Renal pelvis (tissue), 4 donors: ENCODE measurements around the gene BMI1. TPM values are rescaled to one million over a fixed set of nuclear protein-coding genes. Genes with fewer than 3 reads are reported as not detected.

Source experiments
- DNase-seq: peaks from one replicate; pipeline ENCODE4 v3.0.0-alpha.2; 2013
- polyA plus RNA-seq, 3 donors: library from polyadenylated mRNA; unstranded; fragments of 120-200 nt; gene quantifications; one replicate each; pipeline ENCODE4 v1.2.1, GENCODE V29; 2013; ENCODE audit not compliant: insufficient read length in 3 of 3

BMI1 gene
- polyA plus RNA-seq, 3 donors, result 87.6 to 104 (median 98.3) TPM

DNA sequence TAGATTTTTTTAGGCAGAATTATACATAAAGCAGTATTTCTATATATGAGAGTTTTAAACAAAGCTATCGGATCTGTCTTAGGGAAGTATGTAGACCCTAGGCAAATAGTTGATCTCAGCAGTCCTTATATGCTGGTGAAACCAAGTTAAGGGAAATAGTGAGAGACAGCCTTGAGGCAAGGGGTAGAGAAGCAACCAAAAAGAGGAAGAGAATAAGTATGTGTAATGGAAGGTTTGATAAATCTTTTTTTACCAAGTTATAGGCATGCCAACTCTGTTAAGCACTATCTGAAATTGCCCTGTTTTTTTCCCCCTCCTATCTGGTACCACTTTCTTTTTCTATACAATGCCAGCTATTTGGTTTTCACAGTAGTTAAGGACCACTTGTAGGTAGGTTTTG, 44.3 kb downstream of the BMI1 start:
- no peak for DNase-seq

DNA sequence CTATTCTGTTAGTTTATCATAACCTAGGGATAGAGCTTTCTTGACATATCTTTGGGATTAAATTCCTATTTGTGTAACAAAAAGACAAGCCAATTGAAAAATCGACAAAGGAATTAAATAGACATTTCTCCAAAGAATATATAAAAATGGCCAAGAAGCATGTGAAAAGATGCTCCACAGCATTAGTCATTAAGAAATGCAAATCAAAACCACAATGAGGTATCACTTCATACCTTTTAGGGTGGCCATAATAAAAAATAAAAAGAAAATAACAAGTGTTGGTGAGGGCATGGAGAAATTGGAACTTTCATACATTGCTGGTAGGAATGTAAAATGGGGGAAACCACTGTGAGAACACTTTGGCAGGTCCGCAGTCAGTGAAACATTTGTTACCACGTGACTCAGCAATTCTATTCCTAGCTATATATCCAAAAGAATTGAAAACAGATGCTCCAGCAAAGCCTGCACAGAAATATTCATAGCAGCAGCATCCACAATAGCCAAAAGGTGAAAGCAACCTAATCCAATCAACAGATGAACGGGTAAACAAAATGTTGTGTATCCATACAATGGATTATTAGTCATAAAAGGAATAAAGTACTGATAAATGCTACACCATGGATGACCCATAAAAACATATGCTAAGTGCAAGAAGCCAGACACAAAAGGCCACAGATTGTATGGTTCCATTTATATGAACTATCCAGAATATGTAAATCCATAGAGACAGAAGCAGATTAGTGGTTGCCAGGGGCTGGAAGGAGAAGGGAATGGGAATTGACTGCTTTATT, 44.9 kb downstream of the BMI1 start:
- no peak for DNase-seq

DNA sequence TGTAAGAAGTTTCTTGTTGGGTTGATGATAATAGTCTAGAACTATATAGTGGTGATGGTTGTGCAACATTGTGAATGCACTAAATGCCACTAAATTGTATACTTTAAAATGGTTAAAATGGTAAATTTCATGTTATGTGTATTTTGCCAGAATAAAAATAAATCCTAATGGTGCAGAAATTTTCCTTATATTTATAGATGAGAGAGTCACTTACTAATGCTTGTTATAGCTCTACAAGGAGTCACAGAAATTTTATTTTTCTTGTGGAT, 45.5 kb downstream of the BMI1 start:
- no peak for DNase-seq

DNA sequence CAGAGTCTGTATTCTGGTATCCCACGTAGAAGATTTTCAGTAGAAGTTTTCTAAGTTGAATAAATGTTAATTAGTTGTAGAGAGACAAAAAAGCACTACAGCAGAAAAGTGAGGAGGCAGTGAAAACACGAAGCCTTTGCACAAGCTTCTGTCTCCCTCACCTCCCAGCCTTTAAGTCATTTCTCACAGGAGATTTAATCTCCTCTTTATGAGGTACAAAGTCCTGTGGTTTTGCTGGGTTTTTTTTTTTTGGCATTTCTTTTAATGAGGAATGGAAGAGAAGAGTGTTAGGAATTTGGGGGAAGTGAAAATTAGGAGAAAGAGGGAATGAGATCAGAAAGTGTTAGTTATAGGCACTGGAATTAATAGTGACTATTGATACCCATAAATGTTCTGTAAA, 45.9 kb downstream of the BMI1 start:
- DNase-seq, result no peak

DNA sequence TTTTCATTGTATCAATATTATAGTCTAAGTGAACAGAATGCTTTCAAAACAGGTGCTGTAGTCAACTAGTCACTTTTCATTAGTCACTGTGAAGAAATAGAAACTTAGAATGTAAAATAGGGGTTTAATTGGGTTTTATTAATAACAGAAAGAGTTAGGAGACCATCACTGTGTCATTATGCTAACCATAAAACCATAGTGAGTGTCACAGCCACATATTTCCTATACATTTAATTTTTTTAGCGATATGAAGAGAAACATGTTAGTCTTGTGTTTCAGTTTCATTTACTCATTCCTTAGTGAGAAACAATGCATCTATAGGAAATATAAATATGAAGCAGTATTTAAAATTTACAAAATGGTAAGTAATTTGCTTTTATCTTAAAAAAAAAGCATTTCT, 46.6 kb downstream of the BMI1 start:
- DNase-seq, result no peak

DNA sequence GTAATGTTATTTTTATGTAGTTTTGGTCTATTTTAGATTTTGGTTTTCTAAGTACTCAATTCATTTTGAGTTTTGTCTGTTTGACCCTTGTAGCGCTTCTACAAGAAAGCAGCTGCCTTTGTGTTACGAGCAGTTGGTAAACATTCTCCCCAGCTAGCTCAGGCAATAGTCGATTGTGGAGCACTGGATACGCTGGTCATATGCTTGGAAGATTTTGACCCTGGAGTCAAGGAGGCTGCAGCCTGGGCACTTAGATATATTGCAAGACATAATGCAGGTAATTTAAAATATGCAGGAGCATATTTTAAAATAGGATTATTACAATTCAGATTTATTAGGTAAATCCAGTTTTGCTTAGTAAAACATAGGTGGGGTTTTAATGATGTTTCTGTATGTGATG, 47.5 kb downstream of the BMI1 start:
- DNase-seq, result no peak

DNA sequence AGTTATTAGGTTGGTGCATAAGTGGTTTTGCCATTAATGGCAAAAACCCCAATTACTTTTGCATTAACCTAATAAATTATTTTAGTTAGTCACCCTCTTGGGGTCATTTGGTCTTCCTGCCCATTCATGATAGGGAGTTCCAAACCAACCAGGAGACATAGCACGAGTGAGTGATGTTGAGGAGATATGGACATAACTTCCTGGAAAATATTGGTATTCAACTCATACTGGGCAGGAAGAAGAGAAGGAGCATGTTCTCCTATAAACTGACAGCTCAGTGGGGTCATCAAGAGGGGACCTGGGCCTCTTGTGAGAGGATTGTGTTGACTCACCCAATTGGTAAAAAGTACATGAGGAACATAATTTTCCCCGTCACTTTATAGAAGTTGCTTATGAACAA, 48.1 kb downstream of the BMI1 start:
- DNase-seq, result no peak

DNA sequence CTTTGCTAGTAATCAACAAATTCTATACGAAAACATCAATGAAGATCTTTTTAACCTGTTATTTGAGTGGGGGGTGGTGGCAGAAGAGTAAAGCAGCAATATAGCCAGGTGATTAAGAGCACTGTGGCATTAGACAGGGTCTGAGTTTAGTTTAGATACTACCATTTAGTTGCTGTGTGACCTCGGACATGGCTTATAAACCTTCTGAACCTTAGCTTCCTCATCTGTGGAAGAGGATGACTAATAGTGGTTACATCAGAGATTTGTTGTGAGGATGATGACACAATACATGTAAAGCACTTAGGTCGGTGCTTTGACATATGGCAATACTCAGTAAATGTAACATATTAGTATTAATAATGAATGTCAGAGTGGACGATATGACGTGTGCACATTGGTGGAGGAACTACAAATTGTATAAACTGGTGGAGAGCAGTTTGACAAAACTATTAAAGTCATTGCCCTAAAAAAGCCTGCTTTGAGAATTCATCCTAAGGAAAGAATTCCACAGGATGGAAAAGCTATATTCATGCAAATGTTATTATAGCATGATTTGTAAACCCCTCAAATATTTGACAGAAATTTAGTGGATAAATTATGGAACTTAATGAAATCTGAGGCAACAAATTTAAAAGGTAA, 48.7 kb downstream of the BMI1 start:
- no peak for DNase-seq

DNA sequence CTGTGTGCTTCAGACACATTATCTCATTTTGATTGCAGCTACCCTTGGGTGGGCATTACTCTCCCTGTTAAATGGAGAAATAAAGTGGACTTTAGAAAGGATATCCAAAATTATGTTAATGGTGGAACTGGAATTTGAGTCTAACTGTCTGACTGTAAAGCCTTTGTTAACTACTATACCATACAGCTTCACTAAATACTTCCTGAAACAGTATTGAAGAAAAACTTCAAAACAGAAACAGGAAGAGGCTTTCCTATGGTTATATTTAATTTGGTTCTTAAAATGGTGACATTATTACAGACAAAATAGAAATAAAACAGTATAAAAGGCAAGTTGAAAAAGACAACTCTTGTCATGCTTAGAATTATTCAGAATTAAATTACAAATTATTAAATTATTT, 49.4 kb downstream of the BMI1 start:
- DNase-seq, result no peak

DNA sequence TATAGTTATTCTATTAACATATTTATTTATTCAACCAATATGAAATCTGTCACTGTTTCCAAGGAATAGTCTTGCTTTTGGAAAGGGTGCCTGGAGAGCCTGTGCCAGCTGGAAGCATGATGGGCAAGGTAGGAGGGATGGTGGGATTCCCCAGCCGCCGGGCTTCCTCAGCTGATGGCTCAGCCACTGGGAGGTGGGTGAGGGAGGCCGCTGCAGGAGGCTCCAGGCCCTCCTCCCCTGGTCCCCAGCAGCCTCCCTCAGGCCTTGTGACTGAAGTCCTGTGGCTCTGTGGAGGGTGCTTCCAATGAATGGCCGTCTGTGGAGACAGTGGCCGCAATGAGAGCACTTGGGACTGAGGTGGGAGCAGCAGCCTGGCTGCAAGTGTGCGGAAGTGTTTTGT, 51.4 kb downstream of the BMI1 start:
- DNase-seq, result no peak

DNA sequence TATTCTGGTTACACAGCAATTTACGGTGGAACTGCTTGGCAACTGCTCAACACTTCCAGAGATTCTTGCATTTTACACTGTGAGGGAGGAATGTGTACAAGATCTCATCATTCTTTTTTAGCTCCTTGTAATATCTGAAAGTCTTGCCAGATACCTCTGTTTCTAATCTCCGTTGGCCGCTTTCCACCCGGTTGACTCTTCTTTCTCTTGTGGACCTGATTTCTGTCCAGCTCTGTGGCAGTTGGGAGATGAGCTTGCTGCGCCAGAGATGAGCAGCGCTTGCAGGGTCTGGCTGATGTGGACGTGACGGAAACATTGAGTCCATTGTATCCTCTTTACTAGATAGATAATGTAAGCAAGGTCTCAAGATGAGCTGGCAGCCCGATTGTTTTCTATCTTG, 52.0 kb downstream of the BMI1 start:
- no peak for DNase-seq

DNA sequence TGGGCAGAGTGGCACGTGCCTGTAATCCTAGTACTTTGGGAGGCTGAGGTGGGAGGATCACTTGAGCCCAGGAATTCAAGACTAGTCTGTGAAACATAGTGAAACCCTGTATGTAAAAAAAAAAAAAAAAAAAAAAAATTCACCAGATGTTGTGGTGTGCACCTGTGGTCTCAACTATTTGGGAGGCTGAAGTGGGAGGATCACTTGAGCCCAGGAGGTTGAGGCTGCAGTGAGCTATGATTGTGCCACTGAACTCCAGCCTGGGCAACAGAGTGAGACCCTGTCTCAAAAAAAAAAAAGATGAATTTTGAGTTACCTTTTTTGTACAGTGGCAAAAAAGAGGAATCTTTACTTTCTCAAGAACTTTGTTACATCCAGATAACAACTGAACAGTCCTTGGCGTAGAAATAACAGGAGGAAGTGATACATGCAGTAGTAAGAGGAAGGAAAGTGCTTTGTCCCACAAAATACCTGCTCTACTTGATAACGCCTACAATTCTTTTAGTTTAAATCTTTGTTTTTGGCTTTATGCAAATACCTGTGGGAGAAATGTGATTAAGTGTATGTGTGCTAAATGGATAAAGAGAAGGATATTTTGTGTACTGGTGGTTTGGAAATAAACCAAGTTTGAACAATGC, 53.7 kb downstream of the BMI1 start:
- no peak for DNase-seq

DNA sequence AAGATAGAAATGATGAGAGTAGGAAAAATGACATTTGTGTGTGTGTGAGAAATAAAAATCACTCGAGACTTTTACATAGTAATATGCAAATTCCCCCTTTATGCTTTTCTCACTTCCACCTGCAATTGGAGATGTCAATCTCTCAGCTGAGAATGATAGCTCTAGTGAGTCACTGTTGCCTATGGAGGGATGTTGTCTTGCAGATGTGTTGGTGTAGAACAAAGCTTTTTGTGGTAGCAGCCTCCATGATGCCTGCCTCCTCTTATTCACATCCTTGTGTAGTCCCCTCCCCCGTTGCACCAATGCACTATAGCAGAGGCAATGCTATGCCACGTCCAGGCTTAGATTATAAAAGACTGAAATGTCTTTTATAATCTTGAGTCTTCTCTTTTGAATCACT, 58.2 kb downstream of the BMI1 start:
- no peak for DNase-seq

Other genes starting within 250 kb of the BMI1 start
- gene EBLN1, start 103.1 kb upstream of the BMI1 start, polyA plus RNA-seq, result not detected
- 10 to 100 TPM; 79.3 to 83.7 (median 80.4) TPM for gene COMMD3, start 4.7 kb upstream of the BMI1 start, polyA plus RNA-seq
- gene SPAG6, start 24.4 kb downstream of the BMI1 start, polyA plus RNA-seq, result 1 to 10 TPM in 2 of 3 donors, under 1 TPM in 1; 0.88 to 2.2 (median 1.1) TPM